Measurements from ENCODE around the gene TRAM2. TPM values are rescaled to one million over a fixed set of nuclear protein-coding genes. Genes with fewer than 3 reads are reported as not detected.
A peak's percentile ranks its signal among the peaks of the same experiment; 100 is the strongest.

The TRAM2 gene
- total and polyA plus RNA-seq, 2 of the 13 experiments (the other 11 are each of a cell fraction or from before 2014, with no cell fraction given) = 49.1 to 72.5 TPM

- TF ChIP-seq ARID4A (CRISPR knock-in tag; IDR thresholded peaks at IDR 0.05; ENCODE audit: borderline replicate concordance) = peak; percentile 78
- peak; percentile 66; the same call in 1 of the 2 replicates for TF ChIP-seq TFDP2 (CRISPR knock-in tag; IDR thresholded peaks at IDR 0.05)
- TF ChIP-seq HES4 (CRISPR knock-in tag; IDR thresholded peaks at IDR 0.05; ENCODE audit: borderline replicate concordance) = peak; percentile 83
- TF ChIP-seq FOXA1 (IDR thresholded peaks at IDR 0.05) = no peak
- peak; percentile 15; the same call in 1 of the 2 replicates for TF ChIP-seq FOXA1 (CRISPR knock-in tag; IDR thresholded peaks at IDR 0.05)
- TF ChIP-seq MIER3 (CRISPR knock-in tag; IDR thresholded peaks at IDR 0.05; ENCODE audit: borderline replicate concordance) = no peak
- TF ChIP-seq NFKBIZ (CRISPR knock-in tag; IDR thresholded peaks at IDR 0.05) = peak; percentile 30; the same call in 1 of the 2 replicates
- peak; percentile 94 for TF ChIP-seq ZNF713 (CRISPR knock-in tag; IDR thresholded peaks at IDR 0.05)
- TF ChIP-seq PRDM15 (CRISPR knock-in tag; IDR thresholded peaks at IDR 0.05) = peak; percentile 61; the same call in 1 of the 2 replicates
- peak; percentile 99 for TF ChIP-seq UBTF (CRISPR knock-in tag; IDR thresholded peaks at IDR 0.05)
- peak; percentile 84 for TF ChIP-seq ZNF687 (CRISPR knock-in tag; IDR thresholded peaks at IDR 0.05)
Measured at GRCh38 chr6:52577022-52577777, at the start of gene TRAM2 (continued).

All from HepG2 (cell line).